Tibial artery (tissue), 4 donors: ENCODE results near the gene IFT43.

Experiments used
- DNase-seq, 2 donors: peaks; one replicate each; pipeline ENCODE4 v3.0.0-alpha.2; 2019
- H3K27ac ChIP-seq, 2 donors: fragments of 200-600 bp; sonication (generic) in 1 of 2; 1 replicate in 1 of 2; 2 replicates in 1 of 2; pipeline ENCODE4 v1.5.1; 2018 to 2019; ENCODE audit warnings: mild to moderate bottlenecking in 1 of 2
- H3K27me3 ChIP-seq, 2 donors: fragments of 200-600 bp; sonication (generic) in 1 of 2; one replicate each; pipeline versions ENCODE4 v1.5.1 to v1.6.0; 2016 to 2019
- H3K36me3 ChIP-seq, 3 donors: fragments of 200-600 bp; sonication (generic) in 2 of 3; one replicate each; pipeline ENCODE4 v1.5.1; 2016 to 2019; ENCODE audit warnings: mild to moderate bottlenecking in 2 of 3
- H3K4me1 ChIP-seq, 4 donors: fragments of 200-600 bp; sonication (generic) in 2 of 4; 1 replicate in 3 of 4; 2 replicates in 1 of 4; pipeline ENCODE4 v1.5.1; 2016 to 2019
- H3K4me3 ChIP-seq, 2 donors: fragments of 200-600 bp; sonication (generic) in 1 of 2; 1 replicate in 1 of 2; 2 replicates in 1 of 2; pipeline ENCODE4 v1.5.1; 2018 to 2019; ENCODE audit warnings: mild to moderate bottlenecking in 2 of 2
- H3K9me3 ChIP-seq, 3 donors: fragments of 200-600 bp; sonication (generic) in 1 of 3; one replicate each; pipeline ENCODE4 v1.5.1; 2016 to 2019
- intact Hi-C: fragments of 100-400 bp; cut with DNase I; formaldehyde crosslinking; loops from one replicate; pipeline ENCODE4 v1.15.0; 2023; ENCODE audit warnings: low total_unique reads
- TF ChIP-seq, protein P1 (sequence below), 2 experiments: fragments of 200-600 bp in 1 of 2; fragments of 450-650 bp in 1 of 2; IDR thresholded peaks; one replicate each; pipeline ENCODE4 v1.5.1; 2017 to 2019; ENCODE audit warnings: antibody characterized with exemption in 2 of 2, mild to moderate bottlenecking in 1 of 2, moderate library complexity in 1 of 2

The IFT43 gene

DNA sequence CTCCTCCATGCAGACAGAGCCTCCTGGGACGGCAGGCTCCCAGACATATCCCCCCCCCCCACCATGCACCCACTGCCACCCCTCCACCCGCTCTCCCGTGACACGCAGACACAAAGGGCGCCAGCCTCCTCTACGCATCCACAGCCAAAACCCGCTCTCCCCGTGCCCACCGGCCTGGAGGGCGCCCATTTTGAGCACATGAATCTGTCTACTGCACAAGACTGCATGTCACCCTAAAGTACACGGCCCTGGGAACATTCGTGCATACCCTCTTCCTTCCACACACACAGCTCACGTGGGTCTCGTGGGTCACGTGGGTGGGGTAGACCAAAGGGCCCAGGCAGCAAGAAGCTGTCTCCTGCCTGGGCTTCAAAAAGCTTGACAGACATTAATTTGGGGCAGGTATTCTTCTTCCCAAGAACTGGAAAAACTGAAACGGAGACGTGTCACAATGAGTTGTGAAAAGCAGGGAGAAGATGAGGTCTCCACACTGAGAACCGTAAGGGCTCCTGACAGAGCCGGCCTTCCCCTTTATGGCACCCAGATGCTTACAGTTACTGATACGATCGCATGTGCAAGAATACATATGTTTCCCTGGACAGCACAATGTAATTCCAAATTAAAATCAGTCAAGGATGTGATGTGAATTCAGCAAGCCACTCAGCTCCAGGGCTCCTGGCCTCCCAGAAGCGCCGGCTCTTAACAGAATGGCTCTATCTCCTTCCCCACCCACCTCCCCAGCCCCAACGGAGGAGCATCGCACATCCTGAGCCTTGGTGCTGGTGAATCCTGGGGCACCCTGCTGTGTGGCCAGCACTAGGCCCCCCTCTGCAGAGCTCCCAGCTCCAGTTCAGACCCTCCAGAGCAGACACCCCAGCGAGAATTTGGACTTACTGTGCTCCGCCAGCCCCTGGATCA, 5.7 kb upstream of the IFT43 start:
- DNase-seq: peak; percentile 58 to 77
- intact Hi-C loops: loop anchor here (2.0 to 5.0 kb wide), 3 partner anchors 32 to 318 kb away; partner anchors contain the start of genes ERG28 and TTLL5
- Histone ChIP-seq H3K4me3 (peak overlapping the region; percentile 68 to 76), H3K27me3 (no peaks in the 10 kb centered on the region), H3K27ac (peak overlapping the region; percentile 93 to 99), H3K9me3 (no peaks in the 10 kb centered on the region), H3K36me3 (no peaks in the 10 kb centered on the region), H3K4me1 (peaks cover 0 to 62% (median 41%) of the 10 kb centered on the region in 4 donors)
- TF ChIP-seq, protein P1, sequence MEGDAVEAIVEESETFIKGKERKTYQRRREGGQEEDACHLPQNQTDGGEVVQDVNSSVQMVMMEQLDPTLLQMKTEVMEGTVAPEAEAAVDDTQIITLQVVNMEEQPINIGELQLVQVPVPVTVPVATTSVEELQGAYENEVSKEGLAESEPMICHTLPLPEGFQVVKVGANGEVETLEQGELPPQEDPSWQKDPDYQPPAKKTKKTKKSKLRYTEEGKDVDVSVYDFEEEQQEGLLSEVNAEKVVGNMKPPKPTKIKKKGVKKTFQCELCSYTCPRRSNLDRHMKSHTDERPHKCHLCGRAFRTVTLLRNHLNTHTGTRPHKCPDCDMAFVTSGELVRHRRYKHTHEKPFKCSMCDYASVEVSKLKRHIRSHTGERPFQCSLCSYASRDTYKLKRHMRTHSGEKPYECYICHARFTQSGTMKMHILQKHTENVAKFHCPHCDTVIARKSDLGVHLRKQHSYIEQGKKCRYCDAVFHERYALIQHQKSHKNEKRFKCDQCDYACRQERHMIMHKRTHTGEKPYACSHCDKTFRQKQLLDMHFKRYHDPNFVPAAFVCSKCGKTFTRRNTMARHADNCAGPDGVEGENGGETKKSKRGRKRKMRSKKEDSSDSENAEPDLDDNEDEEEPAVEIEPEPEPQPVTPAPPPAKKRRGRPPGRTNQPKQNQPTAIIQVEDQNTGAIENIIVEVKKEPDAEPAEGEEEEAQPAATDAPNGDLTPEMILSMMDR (IDR thresholded peaks at IDR 0.05): no peak

DNA sequence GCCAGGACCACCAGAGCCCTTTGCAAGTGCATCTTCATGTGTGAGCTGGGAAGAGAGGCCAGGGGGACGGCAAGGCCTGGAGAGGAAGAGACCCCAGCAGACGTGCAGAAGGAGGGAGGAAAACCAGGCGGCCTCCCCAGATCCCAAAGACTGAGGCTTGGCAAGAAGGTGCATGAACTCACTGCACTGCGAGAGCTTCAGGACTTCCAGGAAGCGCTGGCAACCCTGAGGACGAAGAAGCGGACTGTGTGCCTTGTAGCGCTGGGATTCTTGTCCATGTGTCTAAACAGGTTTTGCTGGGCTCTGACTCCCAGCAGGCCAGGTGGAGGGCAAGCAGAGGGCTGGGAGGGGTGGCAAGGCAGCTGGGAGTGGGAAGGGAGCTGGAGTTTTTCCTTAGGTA, 4.7 kb upstream of the IFT43 start:
- H3K4me3 ChIP-seq: peak overlapping the region; percentile 68 to 76
- intact Hi-C loops: loop anchor here (2.0 to 5.0 kb wide), 2 partner anchors 74 to 319 kb away; partner anchors contain the start of genes ERG28 and TTLL5
- no peaks in the 10 kb centered on the region for H3K9me3 ChIP-seq
- TF ChIP-seq, protein P1 (IDR thresholded peaks at IDR 0.05): no peak
- peaks cover 0 to 67% (median 45%) of the 10 kb centered on the region in 4 donors for H3K4me1 ChIP-seq
- H3K36me3 ChIP-seq: no peaks in the 10 kb centered on the region
- DNase-seq: peak; percentile 36 to 73
- no peaks in the 10 kb centered on the region for H3K27me3 ChIP-seq
- peak overlapping the region; percentile 93 to 99 for H3K27ac ChIP-seq

DNA sequence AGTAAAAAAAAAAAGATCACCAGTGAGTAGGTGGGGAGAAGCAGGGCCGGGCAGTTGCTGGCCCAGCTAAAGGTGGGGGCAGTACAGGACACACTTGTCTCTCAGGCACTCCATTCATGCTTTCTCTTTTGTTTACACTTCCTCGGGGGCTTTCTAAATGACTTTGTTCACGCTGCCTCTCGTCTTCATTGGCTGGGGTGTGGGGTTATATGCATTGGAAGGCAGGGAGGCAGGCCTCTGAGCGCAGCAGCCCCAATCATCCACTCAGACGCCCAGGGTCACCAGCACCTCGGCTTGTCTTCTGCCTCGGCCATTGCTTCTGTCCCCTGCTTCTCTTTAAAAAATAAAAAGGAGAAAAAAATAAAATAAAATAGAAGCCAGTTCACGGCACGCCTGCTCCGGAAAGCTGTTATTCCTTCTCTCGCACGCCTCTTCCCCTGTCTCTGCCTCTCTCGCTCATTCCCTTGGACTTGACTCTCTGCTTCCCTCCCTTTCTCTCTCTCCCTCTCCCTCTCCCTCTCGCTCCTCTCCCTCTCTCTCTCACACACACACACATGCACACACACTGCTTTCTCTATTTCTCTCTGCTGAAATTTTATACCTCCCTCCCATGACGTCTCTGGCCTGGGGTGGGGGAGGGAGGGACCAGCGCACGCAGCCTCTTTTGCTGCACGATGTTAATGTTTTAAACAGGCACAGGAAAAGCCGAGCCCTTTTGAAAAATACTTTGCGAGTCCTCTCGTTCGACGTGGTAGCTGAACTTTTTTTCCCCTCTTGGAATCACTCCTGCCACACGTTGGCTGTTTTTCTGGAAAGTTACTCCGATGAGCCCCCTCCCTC, 3.9 kb upstream of the IFT43 start, which contains the start of gene TGFB3:
TGFB3 (minus strand) TSS at position 570 of the 840 bp plus-strand sequence. CDS start 1,102 bp downstream, outside the sequence.
- Histone ChIP-seq H3K27me3 (no peaks in the 10 kb centered on the region), H3K4me1 (peaks cover 0 to 64% (median 49%) of the 10 kb centered on the region in 4 donors), H3K27ac (peak within 1 kb of the TSS; percentile 93 to 99), H3K9me3 (no peaks in the 10 kb centered on the region), H3K4me3 (peak within 1 kb of the TSS; percentile 68 to 76), H3K36me3 (no peaks in the 10 kb centered on the region)
- DNase-seq: peak; percentile 78 to 93
- intact Hi-C loops: loop anchor here (2.0 to 5.0 kb wide), 3 partner anchors 75 to 319 kb away; partner anchors contain the start of genes ERG28 and TTLL5
- TF ChIP-seq, protein P1 (IDR thresholded peaks at IDR 0.05): no peak

DNA sequence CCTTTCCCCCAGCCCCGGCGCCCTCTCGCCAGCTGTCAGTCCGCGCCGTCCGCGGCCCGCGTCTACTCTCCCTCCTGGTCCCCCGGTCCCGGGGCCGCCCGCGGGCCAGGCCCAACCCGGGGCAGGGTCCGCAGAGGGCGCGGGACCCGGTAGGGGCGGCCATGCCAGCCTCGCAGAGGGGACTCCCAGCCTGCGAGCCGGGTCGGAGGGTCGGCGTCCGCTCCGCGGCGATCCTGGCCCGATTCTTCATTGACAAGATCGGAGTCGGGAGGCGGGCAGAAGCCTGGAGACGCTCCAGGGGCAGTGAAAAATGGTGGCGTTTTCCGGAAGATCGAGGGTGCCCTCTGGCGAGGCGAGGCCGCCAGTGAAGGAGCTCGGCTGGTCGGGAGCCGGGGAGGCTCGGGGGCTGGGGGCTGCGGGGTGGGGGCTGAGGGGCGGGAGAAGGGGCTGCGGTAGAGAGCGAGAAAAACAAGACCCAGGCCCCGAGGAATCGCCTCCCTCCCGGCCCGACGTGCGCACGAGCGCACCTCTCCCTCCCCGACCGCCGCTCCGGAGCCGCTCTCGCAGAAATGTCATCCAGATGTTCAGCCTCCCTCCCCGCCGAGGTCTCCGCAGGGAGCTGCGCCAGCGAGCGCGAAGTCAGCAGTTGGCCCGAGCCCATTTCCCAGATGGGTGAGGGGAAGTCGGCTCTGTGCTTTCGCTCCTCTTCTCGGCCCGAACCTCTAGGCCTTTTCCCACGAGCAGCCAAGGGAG, 3.1 kb upstream of the IFT43 start:
- Histone ChIP-seq H3K27me3 (no peaks in the 10 kb centered on the region), H3K4me3 (peak overlapping the region; percentile 68 to 76), H3K36me3 (no peaks in the 10 kb centered on the region), H3K27ac (peak overlapping the region; percentile 93 to 99), H3K4me1 (peaks cover 0 to 64% (median 52%) of the 10 kb centered on the region in 4 donors), H3K9me3 (no peaks in the 10 kb centered on the region)
- intact Hi-C loops: loop anchor here (2.0 to 5.0 kb wide), 2 partner anchors 270 to 320 kb away; partner anchors contain the start of genes ERG28 and TTLL5
- DNase-seq: peak; percentile 83 to 91
- TF ChIP-seq, protein P1 (IDR thresholded peaks at IDR 0.05): peak; percentile 50 to 73
